Dermis blood vessel endothelial cell (primary cell): ENCODE results near the gene KCNMA1. TPM values are rescaled to one million over a fixed set of nuclear protein-coding genes. Genes with fewer than 3 reads are reported as not detected.

Source experiments
- DNase-seq: peaks from one replicate; pipeline ENCODE4 v3.0.0; 2010
- total RNA-seq: library from RNA; depleted of rRNA; stranded (reverse); fragments of >200 nt; gene quantifications from 2 replicates; pipeline ENCODE4 v1.2.3, GENCODE V29; 2014

Gene KCNMA1
- total RNA-seq, 1 donor from 2014 or later: under 0.01 TPM

- DNase-seq: no peak
These were observed 83.6 kb downstream of the KCNMA1 start for GRCh38 chr10:77553966-77554365.

DNA sequence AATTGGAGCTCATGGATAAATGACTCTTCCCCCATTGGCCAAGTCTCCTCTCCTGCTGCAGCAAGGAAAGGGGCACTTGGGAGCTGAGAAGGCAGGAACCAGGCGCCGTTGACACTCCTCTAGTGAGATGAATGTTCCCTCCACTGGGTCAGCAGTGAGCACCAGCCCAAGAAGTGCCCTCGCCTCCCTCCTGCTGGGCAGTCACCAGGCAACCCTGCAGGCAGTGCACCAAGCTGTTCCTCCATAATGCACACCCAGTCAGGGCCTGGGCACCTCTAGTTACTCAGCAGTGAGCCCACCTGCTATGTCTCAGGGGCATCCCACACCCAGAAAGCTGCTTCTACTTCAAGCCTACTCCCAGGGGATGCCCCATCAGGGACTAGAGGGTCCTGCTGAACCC is 84.3 kb downstream of the KCNMA1 start:
- DNase-seq: no peak

DNA sequence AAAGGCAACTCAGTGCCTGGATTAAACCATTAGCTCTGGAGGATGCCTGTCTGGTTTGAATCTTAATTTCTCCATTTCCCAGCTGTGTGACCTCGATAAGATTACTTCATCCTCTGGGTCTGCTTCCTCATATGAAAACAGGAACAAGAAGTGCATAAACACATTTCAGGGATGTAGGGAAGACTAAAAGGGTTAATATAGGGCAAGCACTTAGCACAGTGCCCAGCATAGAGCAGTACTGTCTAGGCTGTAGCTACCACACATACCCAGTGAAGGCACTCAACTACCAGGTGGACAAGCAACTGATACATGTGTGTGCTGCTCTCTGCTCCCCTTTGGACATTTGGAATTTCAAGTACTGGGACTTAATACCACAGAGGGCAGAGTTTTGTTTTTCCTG is 85.4 kb downstream of the KCNMA1 start:
- DNase-seq: no peak

GRCh38 chr10:77550378-77550777 is 87.2 kb downstream of the KCNMA1 start:
- DNase-seq: no peak

GRCh38 chr10:77548671-77549070 is 88.9 kb downstream of the KCNMA1 start:
- no peak for DNase-seq

GRCh38 chr10:77548157-77548556 is 89.5 kb downstream of the KCNMA1 start:
- no peak for DNase-seq

DNA sequence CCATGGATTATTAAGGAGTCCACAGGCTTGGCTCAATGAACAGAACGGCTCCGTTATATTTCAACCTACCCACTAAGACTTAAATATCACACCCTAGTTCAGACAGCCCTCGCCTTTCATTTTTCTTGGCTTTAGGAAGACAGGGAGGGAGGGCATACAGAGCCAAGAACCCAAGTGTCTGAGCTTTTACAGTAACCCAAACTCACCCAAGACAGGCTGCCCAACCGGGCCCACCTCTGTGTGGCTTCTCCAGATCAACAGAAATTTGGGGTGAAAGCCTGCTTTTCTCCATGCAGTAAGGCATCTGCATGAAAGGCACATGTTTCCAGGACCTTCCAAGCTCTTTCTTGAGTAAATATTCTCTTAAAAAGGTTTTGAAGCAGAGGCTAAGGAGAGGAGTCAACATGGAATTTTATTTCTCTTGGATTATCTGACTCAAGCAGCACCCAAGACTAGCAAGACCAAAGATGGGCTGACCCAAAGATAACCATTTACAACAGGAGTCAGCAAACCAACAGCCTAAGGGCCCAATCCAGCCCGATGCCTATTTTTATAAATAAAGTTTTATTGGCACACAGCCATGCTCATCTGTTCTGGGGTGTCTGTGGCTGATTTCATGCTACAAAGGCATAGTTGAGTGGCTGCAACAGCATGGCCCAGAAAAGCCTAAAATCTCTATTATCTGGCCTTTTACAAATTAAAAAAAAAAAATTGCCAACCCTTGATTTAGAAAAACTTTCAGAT is 90.1 kb downstream of the KCNMA1 start:
- no peak for DNase-seq

GRCh38 chr10:77546042-77546441 is 91.6 kb downstream of the KCNMA1 start:
- DNase-seq: no peak

DNA sequence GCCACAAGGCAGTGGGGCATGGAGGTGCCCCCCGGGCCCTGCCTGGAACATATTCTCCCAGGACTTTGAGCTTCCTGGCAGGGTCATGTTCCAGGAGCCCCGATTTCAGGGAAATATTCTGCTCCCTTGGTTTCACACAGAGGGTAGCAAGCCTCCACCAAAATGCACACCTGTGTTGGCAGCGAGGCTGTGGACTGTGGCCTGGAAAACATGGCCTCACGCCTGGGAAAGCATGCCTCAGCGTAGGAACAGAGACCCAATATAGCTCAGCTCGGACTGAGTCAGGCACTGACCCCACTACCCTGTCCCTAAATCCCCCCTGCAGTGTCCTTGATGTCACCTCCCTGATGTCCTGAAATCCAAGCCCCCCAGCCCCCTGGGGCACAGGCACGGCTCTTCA is 92.0 kb downstream of the KCNMA1 start:
- DNase-seq: no peak

DNA sequence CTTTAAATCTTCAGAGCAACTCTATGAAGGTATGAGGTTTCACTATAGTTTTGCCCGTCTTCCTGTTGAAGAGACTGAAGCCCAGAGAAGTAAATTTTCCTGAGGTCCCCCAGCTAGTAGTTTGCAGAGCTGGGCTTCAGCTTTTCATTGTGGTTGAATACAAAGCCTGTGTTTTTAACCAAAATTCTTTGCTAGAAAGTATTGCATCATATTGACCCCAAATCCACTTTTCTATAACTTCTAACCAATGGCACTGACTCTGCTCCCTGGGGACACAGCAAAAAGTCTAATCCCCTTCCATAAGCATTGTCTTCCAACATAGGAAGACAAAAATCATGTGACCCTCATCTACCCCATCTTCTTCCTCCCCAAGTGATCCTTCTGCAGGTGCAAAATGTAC is 93.0 kb downstream of the KCNMA1 start:
- DNase-seq: no peak

GRCh38 chr10:77542710-77543259 is 94.8 kb downstream of the KCNMA1 start:
- DNase-seq: no peak

- no peak for DNase-seq
These were observed 95.7 kb downstream of the KCNMA1 start for GRCh38 chr10:77541944-77542343.

DNA sequence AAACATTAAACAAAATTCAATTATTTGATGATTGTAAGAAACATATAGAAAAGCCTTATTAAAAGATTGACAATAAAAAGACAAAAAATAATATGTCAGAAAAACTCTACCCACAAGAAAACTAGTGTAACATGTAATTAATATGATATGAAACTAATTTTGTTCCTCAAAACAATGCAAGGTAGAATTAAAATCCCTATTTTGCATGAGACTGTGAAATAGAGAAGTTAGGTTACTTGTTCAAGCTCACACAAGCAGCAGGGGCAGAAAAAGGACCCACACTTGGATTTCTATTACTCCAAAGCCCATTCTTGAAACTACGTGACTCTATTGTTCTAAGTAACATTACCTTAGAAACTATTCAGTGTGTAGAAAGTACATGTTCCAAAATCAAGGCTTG is 96.4 kb downstream of the KCNMA1 start:
- no peak for DNase-seq

DNA sequence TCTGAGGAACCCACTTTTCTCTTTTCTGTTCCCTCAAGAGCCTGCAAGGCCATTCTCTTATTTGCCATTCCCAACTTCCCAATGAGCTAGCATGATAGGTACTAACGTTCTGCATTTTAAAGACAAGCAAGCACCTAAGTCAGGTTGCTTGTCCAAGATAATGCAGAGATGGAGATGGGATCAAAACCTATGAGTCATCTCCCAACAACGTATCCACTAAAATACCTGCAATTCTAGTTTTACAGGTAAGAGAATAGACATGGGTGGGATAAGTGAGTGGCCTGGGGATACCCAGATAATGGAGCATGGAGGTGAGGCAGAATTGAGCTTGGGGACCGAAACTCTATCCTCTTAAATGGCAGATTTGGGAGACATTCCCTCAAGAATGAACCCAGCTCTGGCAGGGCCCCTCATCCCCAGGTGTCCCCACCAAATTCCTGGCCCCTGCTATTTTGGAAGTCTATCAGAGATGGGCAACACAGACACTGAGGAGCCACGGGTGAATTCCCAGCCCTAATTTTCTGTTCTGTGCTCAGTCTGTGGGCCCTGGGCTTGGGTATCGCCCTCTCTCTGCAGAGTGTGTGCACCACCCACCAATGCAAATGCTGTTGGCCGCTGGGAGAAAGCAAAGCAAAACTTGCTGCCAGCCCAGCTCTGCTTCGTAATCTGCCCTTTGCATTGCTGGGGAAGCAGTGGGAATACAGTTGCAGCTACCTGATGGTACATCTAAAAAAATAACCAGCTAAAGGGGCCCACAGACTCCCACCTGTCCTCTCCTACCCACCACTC is 98.3 kb downstream of the KCNMA1 start:
- DNase-seq: no peak

DNA sequence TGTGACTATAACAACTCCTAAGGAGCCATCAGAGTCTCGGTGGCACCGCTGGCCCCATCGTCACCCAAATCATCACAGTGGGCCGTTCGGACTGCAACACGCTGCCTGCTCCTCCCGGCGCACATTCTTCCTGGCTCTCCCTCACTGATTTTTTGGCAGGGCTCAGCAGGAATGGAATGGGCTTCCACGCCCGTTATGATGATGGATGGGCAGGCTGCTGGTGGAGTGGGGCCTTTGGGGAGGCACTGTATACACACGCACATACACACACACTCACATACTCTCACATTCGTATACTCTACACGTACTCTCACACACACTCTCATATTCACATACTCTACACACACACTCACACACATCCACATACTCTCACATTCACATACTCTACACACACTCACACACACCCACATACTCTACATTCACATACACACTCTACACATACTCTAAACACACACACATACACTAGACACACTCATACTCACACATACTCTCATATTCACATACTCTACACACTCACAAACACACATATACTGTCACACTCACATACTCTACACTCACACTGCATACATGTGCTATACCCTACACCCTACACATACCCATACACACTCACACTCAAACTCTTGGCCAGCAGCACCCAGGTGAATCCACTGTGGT is 99.8 kb downstream of the KCNMA1 start:
- DNase-seq: no peak

DNA sequence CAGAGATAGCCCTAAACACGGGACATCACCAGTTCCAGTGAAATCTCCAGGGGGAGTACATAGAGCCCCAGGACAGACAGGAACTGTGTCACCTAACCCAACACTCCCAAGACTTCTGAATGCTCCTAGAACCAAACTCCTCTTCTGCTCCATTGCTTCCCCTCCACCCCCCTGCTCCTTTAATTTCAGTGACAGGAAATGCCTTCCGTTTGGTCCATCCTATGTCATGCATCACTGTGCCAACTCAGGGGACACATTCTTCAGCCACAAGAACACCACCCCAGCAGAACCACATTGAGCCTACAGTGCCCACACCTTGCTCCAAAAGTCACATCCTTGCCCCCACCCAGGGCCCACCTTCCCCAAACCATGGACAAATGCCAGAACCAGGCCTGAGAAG is 100.5 kb downstream of the KCNMA1 start:
- DNase-seq: no peak

DNA sequence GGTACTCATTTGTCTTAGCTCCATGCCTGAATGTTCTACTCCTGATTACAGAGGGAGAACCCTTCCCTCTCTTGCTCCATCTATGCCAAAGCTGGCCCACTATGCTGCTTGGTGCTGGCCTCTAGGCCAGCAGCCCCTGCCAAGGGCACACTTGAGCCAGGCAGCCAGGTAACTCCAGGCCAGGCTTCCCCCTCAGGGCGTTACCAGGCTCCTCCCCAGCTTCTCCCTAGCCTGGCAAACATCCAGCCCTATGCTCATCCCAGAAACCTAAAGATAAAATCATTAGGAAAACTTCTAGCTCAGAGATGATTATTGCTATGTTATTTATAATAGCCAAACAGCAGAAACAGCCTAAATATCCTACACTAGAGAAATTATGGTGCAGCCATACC is 103.7 kb downstream of the KCNMA1 start:
- DNase-seq: no peak

GRCh38 chr10:77533146-77533886 is 104.3 kb downstream of the KCNMA1 start:
- no peak for DNase-seq

GRCh38 chr10:77532068-77532467 is 105.5 kb downstream of the KCNMA1 start:
- DNase-seq: no peak

DNA sequence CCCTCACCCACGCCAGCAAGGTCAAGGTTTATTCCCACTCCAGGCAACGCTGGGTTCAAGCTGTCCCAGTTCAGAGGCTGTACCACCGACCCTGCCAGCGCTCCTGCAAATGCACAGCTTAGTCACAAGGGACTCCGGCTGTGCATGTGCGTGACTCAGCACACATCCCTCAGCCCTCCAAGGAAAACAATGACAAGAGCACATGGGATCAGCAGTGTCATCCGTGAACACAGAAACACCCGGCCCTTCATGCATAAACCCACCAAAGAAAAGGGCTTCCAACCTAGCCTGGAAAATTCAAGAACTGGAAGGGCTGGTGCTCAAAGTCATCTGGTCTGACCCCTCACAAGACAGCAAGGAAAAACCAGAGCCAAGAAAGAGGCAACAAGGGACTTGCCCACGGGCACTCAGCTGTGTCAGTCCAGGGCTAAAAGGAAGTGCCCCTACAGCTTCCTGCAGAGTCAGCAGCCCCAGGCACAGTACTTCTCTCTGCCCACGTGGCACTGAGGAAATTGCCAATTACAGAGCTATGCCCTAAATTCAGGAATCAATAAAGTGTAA is 106.1 kb downstream of the KCNMA1 start:
- DNase-seq: peak; percentile 62

DNA sequence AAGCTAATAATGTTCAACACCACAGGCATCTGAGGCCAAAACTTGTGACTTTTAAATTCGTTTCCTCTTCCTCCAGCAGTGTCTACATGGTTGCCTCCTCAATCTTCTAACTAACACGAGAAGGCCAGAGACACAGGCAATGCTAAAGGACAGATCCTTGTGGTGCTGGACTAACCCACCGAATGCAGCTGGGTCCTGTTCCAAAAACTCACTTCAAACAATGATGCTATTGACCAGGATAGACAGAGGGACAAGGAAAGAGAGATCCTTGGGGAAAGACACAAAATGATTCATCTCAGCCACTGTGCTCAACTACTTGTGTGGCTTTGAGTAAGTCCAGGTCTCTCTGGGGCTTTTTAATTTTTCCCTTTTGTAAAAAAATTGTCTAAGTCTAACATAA is 107.6 kb downstream of the KCNMA1 start:
- DNase-seq: no peak

- DNase-seq: no peak
These were observed 108.5 kb downstream of the KCNMA1 start for GRCh38 chr10:77529050-77529576.
